Spinal cord (tissue), 10 donors: ENCODE data around the gene RASA3. TPM values are rescaled to one million over a fixed set of nuclear protein-coding genes. Genes with fewer than 3 reads are reported as not detected.
A peak's percentile ranks its signal among the peaks of the same experiment; 100 is the strongest.

Experiments
- DNase-seq, 6 donors: peaks; one replicate each; pipeline versions ENCODE4 v3.0.0 to v3.0.0-alpha.2; 2013 to 2015; ENCODE audit warnings: low spot score in 6 of 6, low read depth in 4 of 6
- H3K27ac ChIP-seq: one replicate; pipeline ENCODE4 v1.5.1; 2013; ENCODE audit warnings: low read depth, low read length, control low read depth
- H3K27me3 ChIP-seq: one replicate; pipeline ENCODE4 v1.6.1; 2013; ENCODE audit warnings: low read length; ENCODE audit not compliant: control insufficient read depth, insufficient read depth
- H3K36me3 ChIP-seq: one replicate; pipeline ENCODE4 v1.6.1; 2013; ENCODE audit warnings: low read length; ENCODE audit not compliant: control insufficient read depth, insufficient read depth
- H3K4me1 ChIP-seq: one replicate; pipeline ENCODE4 v1.6.1; 2013; ENCODE audit warnings: low read length; ENCODE audit not compliant: control insufficient read depth, insufficient read depth
- H3K4me3 ChIP-seq: one replicate; pipeline ENCODE4 v1.5.1; 2013; ENCODE audit warnings: low read depth, low read length, control low read depth
- H3K9me3 ChIP-seq: one replicate; pipeline ENCODE4 v1.6.1; 2013; ENCODE audit warnings: low read length; ENCODE audit not compliant: control insufficient read depth, insufficient read depth
- WGBS: methylation state at CpG from one replicate; pipeline ENCODE4 v1.1.5; 2013; ENCODE audit warnings: missing lambda C conversion rate; ENCODE audit not compliant: insufficient coverage; 5-methylcytosine and 5-hydroxymethylcytosine counted together
- polyA plus RNA-seq, 2 donors: library from polyadenylated mRNA; unstranded; fragments of 120-200 nt; gene quantifications; one replicate each; pipeline ENCODE4 v1.2.1, GENCODE V29; 2013; ENCODE audit not compliant: insufficient read length in 2 of 2
- total RNA-seq, 2 donors: library from RNA; depleted of rRNA in 1 of 2; stranded (reverse); fragments of 120-200 nt in 1 of 2; fragments of >200 nt in 1 of 2; gene quantifications; one replicate each; pipeline versions ENCODE4 v1.2.3 to v1.2.4, GENCODE V29; 2013 to 2014
- donor health status: healthy.

RASA3 gene
- total and polyA plus RNA-seq, 4 donors = 15.2 to 31.6 (median 23.2) TPM

GRCh38 chr13:113956571-113956970, 175.9 kb downstream of the RASA3 start:
- no peak for DNase-seq
- 93% methylated on average over 12 of the region's 14 CpGs for WGBS
- Histone ChIP-seq H3K27me3 (no peaks in the 10 kb centered on the region), H3K36me3 (peaks cover 52% of the 10 kb centered on the region), H3K9me3 (no peaks in the 10 kb centered on the region), H3K4me1 (peaks cover 5% of the 10 kb centered on the region), H3K27ac (no peak overlapping the region), H3K4me3 (no peak overlapping the region)

DNA sequence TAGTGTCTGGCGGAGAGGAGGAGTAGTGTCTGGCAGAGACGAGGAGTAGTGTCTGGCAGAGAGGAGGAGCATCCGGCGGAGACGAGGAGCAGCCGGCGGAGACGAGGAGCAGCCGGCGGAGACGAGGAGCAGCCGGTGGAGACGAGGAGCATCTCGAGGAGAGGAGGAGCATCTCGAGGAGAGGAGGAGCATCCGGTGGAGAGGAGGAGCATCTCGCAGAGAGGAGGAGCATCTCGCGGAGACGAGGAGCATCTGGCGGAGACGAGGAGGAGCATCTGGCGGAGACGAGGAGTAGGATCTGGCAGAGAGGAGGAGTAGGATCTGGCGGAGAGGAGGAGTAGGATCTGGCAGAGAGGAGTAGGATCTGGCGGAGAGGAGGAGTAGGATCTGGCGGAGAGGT, 176.7 kb downstream of the RASA3 start:
- Histone ChIP-seq H3K9me3 (no peaks in the 10 kb centered on the region), H3K36me3 (peaks cover 61% of the 10 kb centered on the region), H3K27me3 (no peaks in the 10 kb centered on the region), H3K27ac (no peak overlapping the region), H3K4me1 (peaks cover 13% of the 10 kb centered on the region), H3K4me3 (no peak overlapping the region)
- DNase-seq = no peak
- WGBS = 95% methylated on average over 27 of the region's 27 CpGs

DNA sequence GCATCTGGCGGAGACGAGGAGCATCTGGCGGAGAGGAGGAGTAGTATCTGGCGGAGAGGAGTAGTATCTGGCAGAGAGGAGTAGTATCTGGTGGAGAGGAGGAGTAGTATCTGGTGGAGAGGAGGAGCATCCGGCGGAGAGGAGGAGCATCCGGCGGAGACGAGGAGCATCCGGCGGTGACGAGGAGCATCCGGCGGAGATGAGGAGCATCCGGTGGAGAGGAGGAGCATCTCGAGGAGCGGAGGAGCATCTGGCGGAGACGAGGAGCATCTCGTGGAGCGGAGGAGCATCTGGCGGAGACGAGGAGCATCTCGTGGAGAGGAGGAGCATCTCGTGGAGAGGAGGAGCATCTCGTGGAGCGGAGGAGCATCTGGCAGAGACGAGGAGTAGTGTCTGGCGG, 177.2 kb downstream of the RASA3 start:
- DNase-seq = no peak
- Histone ChIP-seq H3K36me3 (peaks cover 62% of the 10 kb centered on the region), H3K4me1 (peaks cover 14% of the 10 kb centered on the region), H3K27ac (no peak overlapping the region), H3K4me3 (no peak overlapping the region), H3K27me3 (no peaks in the 10 kb centered on the region), H3K9me3 (no peaks in the 10 kb centered on the region)
- 93% methylated on average over 29 of the region's 29 CpGs for WGBS

GRCh38 chr13:113954046-113954835, 178.2 kb downstream of the RASA3 start:
- H3K4me3 ChIP-seq = no peak overlapping the region
- H3K36me3 ChIP-seq = peaks cover 66% of the 10 kb centered on the region
- no peaks in the 10 kb centered on the region for H3K27me3 ChIP-seq
- no peaks in the 10 kb centered on the region for H3K9me3 ChIP-seq
- DNase-seq = peak in 1 of 6 donors; percentile 45
- no peak overlapping the region for H3K27ac ChIP-seq
- 81% methylated on average over 14 of the region's 20 CpGs for WGBS
- H3K4me1 ChIP-seq = peaks cover 14% of the 10 kb centered on the region

- Histone ChIP-seq H3K27me3 (no peaks in the 10 kb centered on the region), H3K4me1 (peaks cover 14% of the 10 kb centered on the region), H3K27ac (no peak overlapping the region), H3K4me3 (no peak overlapping the region), H3K36me3 (peaks cover 71% of the 10 kb centered on the region), H3K9me3 (no peaks in the 10 kb centered on the region)
- DNase-seq = peak in 1 of 6 donors; percentile 28
- WGBS = 97% methylated on average over 14 of the region's 16 CpGs
Measured at GRCh38 chr13:113953561-113953960, 178.9 kb downstream of the RASA3 start.

GRCh38 chr13:113952983-113953520, 179.4 kb downstream of the RASA3 start:
- DNase-seq = no peak
- peaks cover 17% of the 10 kb centered on the region for H3K4me1 ChIP-seq

DNA sequence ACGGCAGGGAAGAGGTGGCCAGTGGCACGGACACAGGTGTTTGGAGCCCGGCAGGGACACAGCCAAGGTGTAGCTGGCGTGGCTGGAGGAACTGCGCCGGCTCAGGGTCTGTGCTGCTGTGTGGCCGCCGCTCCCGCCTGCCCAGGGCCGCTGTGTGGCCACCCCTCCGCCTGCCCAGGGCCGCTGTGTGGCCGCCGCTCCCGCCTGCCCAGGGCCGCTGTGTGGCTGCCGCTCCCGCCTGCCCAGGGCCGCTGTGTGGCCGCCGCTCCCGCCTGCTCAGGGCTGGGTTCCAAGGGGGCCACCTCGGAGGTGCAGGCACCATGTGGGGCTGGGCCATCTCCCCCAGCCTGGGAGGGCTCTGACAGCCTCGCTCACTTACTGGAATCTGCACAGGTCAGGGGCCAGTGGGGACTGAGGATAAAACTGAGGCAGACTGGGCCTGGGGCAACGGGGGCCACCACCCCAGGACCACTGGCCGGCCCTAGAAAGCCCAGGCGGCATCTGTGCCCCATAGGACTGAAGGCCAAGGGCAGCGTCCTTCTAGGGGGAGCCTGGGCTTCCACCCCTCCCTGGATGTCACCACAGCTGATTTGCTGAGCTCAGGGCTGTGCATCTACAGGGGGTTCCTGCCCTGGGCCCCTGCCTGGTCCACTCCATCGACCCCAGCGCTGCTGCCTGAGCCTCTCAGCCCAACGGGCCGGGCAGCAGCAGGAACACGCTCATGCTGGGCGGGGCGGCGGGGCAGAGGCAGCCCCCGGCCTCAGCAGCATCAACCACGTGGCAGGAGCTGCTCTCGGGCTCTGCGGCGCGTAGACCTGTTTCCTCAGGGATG, 180.1 kb downstream of the RASA3 start:
- no peak overlapping the region for H3K27ac ChIP-seq
- H3K4me1 ChIP-seq = peaks cover 23% of the 10 kb centered on the region
- H3K4me3 ChIP-seq = no peak overlapping the region
- H3K27me3 ChIP-seq = no peaks in the 10 kb centered on the region
- H3K36me3 ChIP-seq = peaks cover 71% of the 10 kb centered on the region
- no peak for DNase-seq
- 93% methylated on average over 36 of the region's 42 CpGs for WGBS
- no peaks in the 10 kb centered on the region for H3K9me3 ChIP-seq

More at GRCh38 chr13:113952983-113953520, 179.4 kb downstream of the RASA3 start:
- WGBS = 95% methylated on average over 16 of the region's 18 CpGs
- Histone ChIP-seq H3K9me3 (no peaks in the 10 kb centered on the region), H3K4me3 (no peak overlapping the region), H3K36me3 (peaks cover 71% of the 10 kb centered on the region), H3K27me3 (no peaks in the 10 kb centered on the region), H3K27ac (no peak overlapping the region)

GRCh38 chr13:113951246-113951999, 181.0 kb downstream of the RASA3 start:
- peaks cover 32% of the 10 kb centered on the region for H3K4me1 ChIP-seq
- WGBS = 47% methylated on average over 41 of the region's 42 CpGs
- H3K36me3 ChIP-seq = peaks cover 69% of the 10 kb centered on the region
- no peak overlapping the region for H3K4me3 ChIP-seq
- H3K27me3 ChIP-seq = no peaks in the 10 kb centered on the region
- no peaks in the 10 kb centered on the region for H3K9me3 ChIP-seq
- peak in 2 of 6 donors; percentile 49 to 77 for DNase-seq
- no peak overlapping the region for H3K27ac ChIP-seq
